ENCODE data around the gene DGLUCY.
A peak's percentile ranks its signal among the peaks of the same experiment; 100 is the strongest.

Gene DGLUCY

DNA sequence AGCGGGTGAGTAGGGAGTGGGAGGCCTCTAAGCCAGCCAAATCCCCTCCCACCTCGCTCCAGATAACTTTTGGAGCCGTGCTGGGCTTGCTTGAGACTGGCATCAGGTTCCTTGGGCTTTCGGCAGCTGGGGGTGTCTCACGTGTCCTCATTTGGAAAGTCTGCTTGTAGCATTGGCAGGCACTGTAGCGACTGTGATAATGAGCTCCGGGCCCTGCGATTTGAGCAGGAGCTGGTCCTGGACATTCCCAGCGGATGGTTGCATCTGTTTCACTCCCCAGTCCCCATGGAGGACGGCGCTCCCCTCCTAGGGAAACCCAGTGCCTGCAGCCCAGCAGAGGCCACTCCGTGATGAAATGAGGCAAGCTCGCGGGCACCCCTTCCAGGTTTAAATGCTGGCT, 49.4 kb downstream of the DGLUCY start:
- TF ChIP-seq, protein P1, sequence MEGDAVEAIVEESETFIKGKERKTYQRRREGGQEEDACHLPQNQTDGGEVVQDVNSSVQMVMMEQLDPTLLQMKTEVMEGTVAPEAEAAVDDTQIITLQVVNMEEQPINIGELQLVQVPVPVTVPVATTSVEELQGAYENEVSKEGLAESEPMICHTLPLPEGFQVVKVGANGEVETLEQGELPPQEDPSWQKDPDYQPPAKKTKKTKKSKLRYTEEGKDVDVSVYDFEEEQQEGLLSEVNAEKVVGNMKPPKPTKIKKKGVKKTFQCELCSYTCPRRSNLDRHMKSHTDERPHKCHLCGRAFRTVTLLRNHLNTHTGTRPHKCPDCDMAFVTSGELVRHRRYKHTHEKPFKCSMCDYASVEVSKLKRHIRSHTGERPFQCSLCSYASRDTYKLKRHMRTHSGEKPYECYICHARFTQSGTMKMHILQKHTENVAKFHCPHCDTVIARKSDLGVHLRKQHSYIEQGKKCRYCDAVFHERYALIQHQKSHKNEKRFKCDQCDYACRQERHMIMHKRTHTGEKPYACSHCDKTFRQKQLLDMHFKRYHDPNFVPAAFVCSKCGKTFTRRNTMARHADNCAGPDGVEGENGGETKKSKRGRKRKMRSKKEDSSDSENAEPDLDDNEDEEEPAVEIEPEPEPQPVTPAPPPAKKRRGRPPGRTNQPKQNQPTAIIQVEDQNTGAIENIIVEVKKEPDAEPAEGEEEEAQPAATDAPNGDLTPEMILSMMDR (IDR thresholded peaks at IDR 0.05; ENCODE audit: low read depth, low read length, missing control alignments): no peak
- DNase-seq (ENCODE audit: extremely low read depth, low read depth): no peak

DNA sequence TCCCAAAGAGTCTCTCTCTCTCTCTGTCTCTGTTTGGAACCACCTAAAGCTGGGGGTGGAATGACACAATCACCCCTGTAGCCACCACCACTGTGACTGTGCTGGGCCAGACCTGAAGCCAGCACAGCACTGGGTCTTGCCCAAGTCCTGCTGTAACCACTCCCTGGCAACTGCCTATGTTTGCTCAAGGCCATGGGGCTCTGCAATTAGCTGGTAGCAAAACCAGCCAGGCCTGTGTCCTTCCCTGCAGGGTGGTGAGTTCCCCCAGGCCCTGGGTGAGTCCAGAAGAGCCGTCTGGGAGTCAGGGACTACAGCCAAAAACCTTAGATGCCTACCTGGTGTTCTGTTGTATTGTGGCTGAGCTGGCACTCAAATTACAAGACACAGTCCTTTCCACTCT, 50.8 kb downstream of the DGLUCY start:
- TF ChIP-seq, protein P1 (IDR thresholded peaks at IDR 0.05; ENCODE audit: low read depth, low read length, missing control alignments): no peak
- H3K4me3 ChIP-seq (replicated peaks; ENCODE audit: low read depth, low read length): no peak overlapping the region
- DNase-seq (ENCODE audit: extremely low read depth, low read depth): no peak

More for the DNA sequence above, 49.4 kb downstream of the DGLUCY start:
- no peak overlapping the region for H3K4me3 ChIP-seq (replicated peaks; ENCODE audit: low read depth, low read length)

DNA sequence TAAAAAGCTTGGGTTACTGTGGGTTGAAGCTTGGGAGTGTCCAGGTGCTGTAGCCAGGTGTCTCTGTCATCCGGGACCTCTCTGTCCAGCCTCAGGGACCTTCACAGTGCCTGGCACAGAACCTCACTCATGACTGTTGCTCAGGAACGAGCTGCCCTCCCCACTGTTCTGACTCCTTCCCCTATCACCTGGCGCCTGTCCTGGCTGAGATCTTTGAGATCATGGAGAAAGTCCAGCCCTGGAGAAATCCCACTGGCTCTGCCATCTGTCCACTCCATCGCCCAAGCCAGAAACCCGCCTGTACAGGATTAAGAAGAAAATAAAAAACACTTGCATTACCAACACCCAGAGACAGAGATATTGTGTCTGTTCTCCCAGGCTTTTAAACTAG, 53.5 kb downstream of the DGLUCY start:
- no peak overlapping the region for H3K4me3 ChIP-seq (replicated peaks; ENCODE audit: low read depth, low read length)

DNA sequence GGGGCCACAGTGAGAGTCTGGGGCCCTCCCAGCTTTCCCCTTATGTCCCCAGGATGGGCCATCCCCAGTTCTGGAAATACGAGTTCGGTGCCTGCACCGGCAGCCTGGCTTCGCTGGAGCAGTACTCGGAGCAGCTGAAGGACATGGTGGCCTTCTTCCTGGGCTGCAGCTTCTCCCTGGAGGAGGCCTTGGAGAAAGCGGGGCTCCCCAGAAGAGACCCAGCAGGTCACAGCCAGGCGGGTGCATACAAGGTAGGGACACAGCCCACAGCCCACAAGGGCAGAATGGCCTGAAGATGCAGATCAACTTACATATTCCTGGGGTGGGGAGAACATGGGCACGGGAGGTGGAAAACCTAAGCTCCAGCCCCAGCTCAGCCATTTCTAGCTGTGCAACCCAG, 56.1 kb downstream of the DGLUCY start:
- DNase-seq (ENCODE audit: extremely low read depth, low read depth): no peak
- H3K4me3 ChIP-seq (replicated peaks; ENCODE audit: low read depth, low read length): no peak overlapping the region
- TF ChIP-seq, protein P1 (IDR thresholded peaks at IDR 0.05; ENCODE audit: low read depth, low read length, missing control alignments): no peak

More for the DNA sequence above, 53.5 kb downstream of the DGLUCY start:
- no peak for DNase-seq (ENCODE audit: extremely low read depth, low read depth)
- TF ChIP-seq, protein P1 (IDR thresholded peaks at IDR 0.05; ENCODE audit: low read depth, low read length, missing control alignments): no peak

DNA sequence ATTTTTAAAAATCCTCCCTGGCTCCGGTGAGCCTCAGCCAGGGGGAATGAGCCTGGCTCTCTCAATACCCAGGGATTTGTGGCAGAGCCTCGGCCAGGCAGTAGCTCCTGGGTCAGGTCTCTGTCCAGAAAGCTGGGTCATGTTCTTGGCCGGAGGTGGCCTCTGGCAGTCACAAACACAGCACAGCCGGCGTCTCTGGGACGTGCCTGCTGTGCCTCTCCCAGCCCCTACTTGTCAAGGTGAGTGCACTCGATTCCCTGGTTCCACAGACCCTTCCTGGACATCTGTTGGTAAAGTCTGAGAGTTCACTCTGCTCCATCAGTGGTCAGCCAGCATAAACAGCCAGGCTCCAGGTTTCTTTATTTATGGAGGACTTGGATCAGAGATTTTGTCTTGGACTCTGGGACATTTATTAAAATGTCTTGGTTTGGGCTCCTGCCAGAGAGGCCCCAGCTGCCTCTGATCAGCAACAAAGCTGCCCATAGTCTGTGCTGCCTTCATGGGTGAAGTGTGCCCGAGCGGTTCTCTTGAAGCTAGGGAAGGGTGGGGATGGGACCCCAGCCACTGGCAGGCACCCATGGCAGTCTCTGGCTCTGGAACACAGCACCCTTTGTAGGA, 56.7 kb downstream of the DGLUCY start:
- TF ChIP-seq, protein P1 (IDR thresholded peaks at IDR 0.05; ENCODE audit: low read depth, low read length, missing control alignments): no peak
- no peak for DNase-seq (ENCODE audit: extremely low read depth, low read depth)
- H3K4me3 ChIP-seq (replicated peaks; ENCODE audit: low read depth, low read length): no peak overlapping the region

DNA sequence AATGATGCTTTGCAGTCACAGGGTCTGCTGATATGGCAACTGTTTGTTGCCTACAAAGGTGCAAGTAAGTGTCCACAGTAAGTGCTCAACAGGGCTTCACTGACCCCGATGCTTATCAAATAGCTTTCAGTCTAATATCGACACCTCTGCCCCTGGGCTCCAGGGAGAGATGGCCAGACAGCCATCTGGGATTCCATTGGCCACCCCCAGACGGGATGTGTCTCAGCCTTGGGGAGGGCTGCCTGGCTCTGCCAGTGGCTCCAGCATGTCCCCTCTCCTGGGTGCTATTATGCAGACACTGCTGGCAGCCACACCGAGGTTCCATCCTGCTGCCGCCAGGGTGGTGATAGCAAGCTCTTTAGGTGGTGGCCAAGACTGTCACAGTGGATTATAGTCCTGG, 57.4 kb downstream of the DGLUCY start:
- no peak for DNase-seq (ENCODE audit: extremely low read depth, low read depth)
- TF ChIP-seq, protein P1 (IDR thresholded peaks at IDR 0.05; ENCODE audit: low read depth, low read length, missing control alignments): no peak

DNA sequence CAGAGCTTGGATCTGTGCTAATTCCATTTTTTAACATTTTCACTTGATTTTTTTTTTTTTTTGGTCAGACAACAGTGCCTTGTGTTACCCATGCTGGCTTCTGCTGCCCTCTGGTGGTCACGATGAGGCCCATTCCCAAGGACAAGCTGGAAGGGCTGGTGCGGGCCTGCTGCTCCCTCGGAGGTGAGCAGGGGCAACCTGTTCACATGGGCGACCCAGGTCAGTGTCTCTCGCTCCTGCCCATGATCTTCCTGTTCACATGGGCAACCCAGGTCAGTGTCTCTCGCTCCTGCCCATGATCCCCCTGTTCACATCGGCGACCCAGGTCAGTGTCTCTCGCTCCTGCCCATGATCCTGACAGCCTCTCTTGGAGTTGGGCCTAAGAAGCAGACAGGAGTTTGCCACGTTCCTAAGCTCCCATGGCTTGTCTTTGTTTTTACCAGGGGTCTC, 59.4 kb downstream of the DGLUCY start:
- TF ChIP-seq, protein P1 (IDR thresholded peaks at IDR 0.05; ENCODE audit: low read depth, low read length, missing control alignments): peak; percentile 88
- no peak overlapping the region for H3K4me3 ChIP-seq (replicated peaks; ENCODE audit: low read depth, low read length)
- peak; percentile 47 for DNase-seq (ENCODE audit: extremely low read depth, low read depth)

More for the DNA sequence above, 57.4 kb downstream of the DGLUCY start:
- no peak overlapping the region for H3K4me3 ChIP-seq (replicated peaks; ENCODE audit: low read depth, low read length)

All from HFF-Myc (cell line).